GM23248 (cell line): ENCODE measurements around the gene APH1B. TPM values are rescaled to one million over a fixed set of nuclear protein-coding genes. Genes with fewer than 3 reads are reported as not detected.

ENCODE experiments used
- DNase-seq: peaks from one replicate; pipeline ENCODE4 v3.0.0-alpha.2; 2015
- H2AFZ ChIP-seq: fragments of 200-600 bp; sonication (generic); 2 replicates; pipeline ENCODE4 v1.6.1; 2016; ENCODE audit warnings: antibody characterized with exemption
- H3F3A ChIP-seq: fragments of 200-600 bp; sonication (generic); 2 replicates; pipeline ENCODE4 v1.6.1; 2016; ENCODE audit warnings: mild to moderate bottlenecking, antibody characterized with exemption, mixed run types; ENCODE audit not compliant: insufficient read depth
- H3K27ac ChIP-seq: fragments of 200-600 bp; sonication (generic); 2 replicates; pipeline ENCODE4 v1.5.1; 2016; ENCODE audit warnings: mild to moderate bottlenecking
- H3K27me3 ChIP-seq: fragments of 200-600 bp; sonication (generic); replicated peaks from 2 replicates; pipeline ENCODE4 v1.6.1; 2016; ENCODE audit warnings: mild to moderate bottlenecking; ENCODE audit not compliant: insufficient read depth
- H3K36me3 ChIP-seq: fragments of 200-600 bp; sonication (generic); 2 replicates; pipeline ENCODE4 v1.6.1; 2016; ENCODE audit warnings: low read depth, mild to moderate bottlenecking
- H3K4me1 ChIP-seq: fragments of 200-600 bp; sonication (generic); 2 replicates; pipeline ENCODE4 v1.6.1; 2016; ENCODE audit warnings: mild to moderate bottlenecking; ENCODE audit not compliant: insufficient read depth
- H3K4me2 ChIP-seq: fragments of 200-600 bp; sonication (generic); one replicate; pipeline ENCODE4 v1.6.1; 2016; ENCODE audit warnings: mild to moderate bottlenecking; ENCODE audit not compliant: unreplicated experiment
- H3K4me3 ChIP-seq: fragments of 200-600 bp; sonication (generic); 2 replicates; pipeline ENCODE4 v1.5.1; 2016; ENCODE audit warnings: mild to moderate bottlenecking
- H3K79me2 ChIP-seq: fragments of 200-600 bp; sonication (generic); 2 replicates; pipeline ENCODE4 v1.6.1; 2016; ENCODE audit warnings: mild to moderate bottlenecking; ENCODE audit not compliant: insufficient read depth
- H3K9ac ChIP-seq: fragments of 200-600 bp; sonication (generic); 2 replicates; pipeline ENCODE4 v1.6.1; 2016; ENCODE audit warnings: mild to moderate bottlenecking
- H3K9me2 ChIP-seq: fragments of 200-600 bp; sonication (generic); 2 replicates; pipeline ENCODE4 v1.6.1; 2016; ENCODE audit warnings: mixed run types, mild to moderate bottlenecking, moderate library complexity; ENCODE audit not compliant: insufficient read depth
- H3K9me3 ChIP-seq: fragments of 200-600 bp; sonication (generic); one replicate; pipeline ENCODE4 v1.6.1; 2017; ENCODE audit warnings: low read depth
- H4K20me1 ChIP-seq: fragments of 200-600 bp; sonication (generic); 2 replicates; pipeline ENCODE4 v1.6.0; 2016; ENCODE audit not compliant: insufficient read depth
- EZH2 ChIP-seq: fragments of 200-600 bp; sonication (generic); IDR thresholded peaks from 2 replicates; pipeline ENCODE4 v1.6.1; 2018; ENCODE audit warnings: antibody characterized with exemption, mild to moderate bottlenecking; ENCODE audit not compliant: insufficient read depth, poor library complexity, severe bottlenecking
- EZH2phosphoT487 ChIP-seq: fragments of 200-600 bp; sonication (generic); IDR thresholded peaks from 2 replicates; pipeline ENCODE4 v1.6.1; 2018; ENCODE audit warnings: antibody characterized with exemption, moderate library complexity, mild to moderate bottlenecking, low read depth; ENCODE audit not compliant: insufficient read depth
- WGBS, 2 experiments: methylation state at CpG; one replicate each; pipeline ENCODE4 v1.1.6; 2015 to 2017; ENCODE audit warnings: low lambda C conversion rate in 2 of 2, low coverage in 1 of 2; ENCODE audit errors: missing lambda C conversion rate in 2 of 2; 5-methylcytosine and 5-hydroxymethylcytosine counted together
- in situ Hi-C: fragments of 300-500 bp; cut with MboI; formaldehyde crosslinking; loops from 2 replicates; pipeline ENCODE4 v1.15.0; 2020
- polyA plus RNA-seq: library from polyadenylated mRNA; unstranded; fragments of >200 nt; fragmentation: Nextera tagmentation; extraction: Ambion mirVana; gene quantifications from 2 replicates; pipeline ENCODE4 v1.2.1, GENCODE V29; 2016
- total RNA-seq: library from RNA; depleted of rRNA; stranded (reverse); fragments of >200 nt; shearing (Covaris generic); gene quantifications from 2 replicates; pipeline ENCODE4 v1.2.3, GENCODE V29; 2014

The APH1B gene
- total and polyA plus RNA-seq, 2 experiments from 2014 or later: 15.8 to 40.5 TPM

- Histone ChIP-seq H3K27ac (no peak overlapping the region), H3K9me2 (no peaks in the 10 kb centered on the region), H3K4me3 (no peak overlapping the region), H3K9me3 (no peaks in the 10 kb centered on the region), H3K27me3 (no peaks in the 10 kb centered on the region), H3K4me1 (peaks cover 5% of the 10 kb centered on the region), H2AFZ (no peak overlapping the region), H3K9ac (no peak overlapping the region), H3K79me2 (0 out of 2 replicates have a peak, but pooled peaks cover 10% of the 10 kb centered on the region), H3K4me2 (no peak overlapping the region), H4K20me1 (no peaks in the 10 kb centered on the region), H3F3A (peaks cover 4% of the 10 kb centered on the region), H3K36me3 (no peaks in the 10 kb centered on the region)
- no peak for TF ChIP-seq EZH2
- TF ChIP-seq EZH2phosphoT487: no peak
- in situ Hi-C loops: no loop called here
- 96 to 100% methylated on average over 5 of the region's 5 CpGs for WGBS, 2 experiments
- no peak for DNase-seq
Observed at GRCh38 chr15:63353887-63354286, 76.5 kb downstream of the APH1B start.

DNA sequence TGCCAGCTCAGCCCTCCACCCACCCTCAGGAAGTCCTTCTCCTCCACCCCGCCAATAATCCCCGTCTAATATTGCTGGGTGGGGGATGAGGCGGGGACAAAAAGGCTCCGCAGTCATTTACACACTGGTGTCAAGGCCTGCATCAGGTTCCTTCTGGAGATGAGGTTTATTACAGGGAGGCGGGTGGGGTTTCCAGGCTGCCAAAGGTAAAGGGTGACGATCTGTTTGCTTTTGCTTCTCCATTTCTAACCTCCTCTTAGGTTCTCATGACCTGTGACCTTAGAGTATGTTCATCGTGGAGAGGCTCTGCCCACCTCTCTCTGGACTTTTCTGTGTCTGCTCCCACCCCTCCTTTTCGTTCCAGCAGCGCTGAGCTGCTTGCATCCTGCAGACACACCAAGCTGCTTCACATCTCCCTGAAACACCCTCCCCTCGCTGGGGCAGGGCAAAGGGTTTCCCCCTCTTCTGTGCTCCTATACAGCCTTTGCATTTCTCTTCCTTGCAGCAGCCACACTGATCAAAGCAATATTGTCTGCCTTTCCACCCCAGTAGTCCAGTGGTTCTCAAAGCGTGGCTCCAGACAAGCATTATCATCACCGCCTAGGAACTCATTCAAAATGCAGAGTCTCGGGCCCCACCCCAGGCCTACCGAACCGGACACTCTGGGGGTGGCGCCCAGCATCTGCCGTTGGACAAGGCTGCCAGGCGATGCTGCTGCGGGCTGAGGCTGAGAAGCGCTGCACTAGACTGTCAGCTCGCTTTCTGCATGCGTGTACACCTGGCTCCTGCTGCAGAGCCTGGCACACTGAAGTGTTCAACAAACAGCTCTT lies 77.6 kb downstream of the APH1B start:
- 83 to 84% methylated on average over 22 of the region's 22 CpGs for WGBS, 2 experiments
- Histone ChIP-seq H3K27ac (no peak overlapping the region), H3K9me3 (no peaks in the 10 kb centered on the region), H3K36me3 (no peaks in the 10 kb centered on the region), H3K4me3 (no peak overlapping the region), H3K4me2 (no peak overlapping the region), H3F3A (no peaks in the 10 kb centered on the region), H3K79me2 (0 out of 2 replicates have a peak, but pooled peaks cover 5% of the 10 kb centered on the region), H4K20me1 (no peaks in the 10 kb centered on the region), H3K9ac (no peak overlapping the region), H3K27me3 (no peaks in the 10 kb centered on the region), H3K4me1 (no peaks in the 10 kb centered on the region), H3K9me2 (no peaks in the 10 kb centered on the region), H2AFZ (no peak overlapping the region)
- in situ Hi-C loops: no loop called here
- DNase-seq: no peak
- TF ChIP-seq EZH2phosphoT487 (no peak), EZH2 (no peak)

GRCh38 chr15:63357061-63357460 lies 79.7 kb downstream of the APH1B start:
- 71 to 73% methylated on average over 4 of the region's 4 CpGs for WGBS, 2 experiments
- in situ Hi-C loops: no loop called here
- H2AFZ ChIP-seq: no peak overlapping the region

DNA sequence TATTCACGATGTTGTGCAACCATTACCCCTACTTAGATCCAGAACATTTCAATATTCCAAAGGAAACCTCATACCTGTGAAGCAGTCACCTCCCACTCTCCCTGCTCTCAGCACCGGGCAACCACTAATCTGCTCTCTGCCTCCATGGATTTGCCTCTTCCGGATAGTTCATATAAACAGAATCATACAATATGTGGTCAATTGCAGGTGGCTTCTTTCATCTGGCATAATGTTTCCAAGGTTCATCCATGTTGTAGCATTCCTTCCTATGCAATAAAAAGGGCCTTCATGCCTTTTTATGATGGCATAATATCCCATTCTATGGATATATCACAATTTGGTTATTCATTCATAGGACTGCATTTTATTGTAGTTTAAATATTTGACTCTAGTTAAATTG lies 80.3 kb downstream of the APH1B start:
- H3K9me3 ChIP-seq: no peaks in the 10 kb centered on the region
- H4K20me1 ChIP-seq: no peaks in the 10 kb centered on the region
- in situ Hi-C loops: no loop called here
- no peaks in the 10 kb centered on the region for H3K79me2 ChIP-seq
- H3K9me2 ChIP-seq: no peaks in the 10 kb centered on the region
- no peaks in the 10 kb centered on the region for H3K27me3 ChIP-seq
- H3K4me3 ChIP-seq: no peak overlapping the region
- no peak overlapping the region for H3K27ac ChIP-seq
- H3K4me1 ChIP-seq: no peaks in the 10 kb centered on the region
- H3F3A ChIP-seq: no peaks in the 10 kb centered on the region
- DNase-seq: no peak
- no peak overlapping the region for H2AFZ ChIP-seq
- TF ChIP-seq EZH2 (no peak), EZH2phosphoT487 (no peak)
- WGBS, 2 experiments: 96% methylated on average over 3 of the region's 3 CpGs
- no peak overlapping the region for H3K4me2 ChIP-seq
- no peak overlapping the region for H3K9ac ChIP-seq
- H3K36me3 ChIP-seq: no peaks in the 10 kb centered on the region

More at GRCh38 chr15:63357061-63357460, 79.7 kb downstream of the APH1B start:
- H3K9me2 ChIP-seq: no peaks in the 10 kb centered on the region
- no peaks in the 10 kb centered on the region for H3K36me3 ChIP-seq
- no peaks in the 10 kb centered on the region for H3K4me1 ChIP-seq
- no peaks in the 10 kb centered on the region for H3K9me3 ChIP-seq
- no peak overlapping the region for H3K4me2 ChIP-seq
- no peak overlapping the region for H3K4me3 ChIP-seq
- DNase-seq: no peak
- H4K20me1 ChIP-seq: no peaks in the 10 kb centered on the region
- H3K79me2 ChIP-seq: 0 out of 2 replicates have a peak, but pooled peaks cover 4% of the 10 kb centered on the region
- H3K27ac ChIP-seq: no peak overlapping the region
- no peaks in the 10 kb centered on the region for H3K27me3 ChIP-seq
- TF ChIP-seq EZH2phosphoT487: no peak
- TF ChIP-seq EZH2: no peak
- H3F3A ChIP-seq: no peaks in the 10 kb centered on the region
- H3K9ac ChIP-seq: no peak overlapping the region
